Left ventricle myocardium inferior (tissue), 1 donor: Measurements from ENCODE around the gene PEDS1. TPM values are rescaled to one million over a fixed set of nuclear protein-coding genes. Genes with fewer than 3 reads are reported as not detected.
A peak's percentile ranks its signal among the peaks of the same experiment; 100 is the strongest.

ENCODE experiments used
- DNase-seq: peaks from one replicate; pipeline ENCODE4 v3.0.0-alpha.2; 2020
- H3K27ac ChIP-seq: fragments of 200-600 bp; replicated peaks from 2 replicates; pipeline ENCODE4 v1.8.0; 2021
- H3K27me3 ChIP-seq: fragments of 200-600 bp; 2 replicates; pipeline ENCODE4 v1.8.0; 2021; ENCODE audit warnings: low read depth
- H3K36me3 ChIP-seq: fragments of 200-600 bp; 2 replicates; pipeline ENCODE4 v1.8.0; 2021
- H3K4me1 ChIP-seq: fragments of 200-600 bp; 2 replicates; pipeline ENCODE4 v1.8.0; 2021
- H3K4me3 ChIP-seq: fragments of 200-600 bp; 2 replicates; pipeline ENCODE4 v1.8.0; 2021; ENCODE audit warnings: mild to moderate bottlenecking, moderate library complexity
- H3K9me3 ChIP-seq: fragments of 200-600 bp; replicated peaks from 2 replicates; pipeline ENCODE4 v1.8.0; 2021
- intact Hi-C: fragments of 100-400 bp; cut with micrococcal nuclease; formaldehyde crosslinking; loops from one replicate; pipeline ENCODE4 v1.11.0; 2022
- total RNA-seq: library from RNA; stranded (reverse); fragmentation: NEBNext Ultra II Directional; extraction: Animal tissue kit (Norgen Biotek cat#: 25700); gene quantifications from one replicate; pipeline ENCODE4 v1.2.1, GENCODE V29; 2021
- TF ChIP-seq, protein P1 (sequence below): fragments of 200-600 bp; IDR thresholded peaks from 2 replicates; pipeline ENCODE4 v1.8.0; 2021; ENCODE audit warnings: antibody characterized with exemption, mild to moderate bottlenecking, borderline replicate concordance
- donor health status: DM: no; HTN: yes; CAD: no; lungs with severe emphysema.

PEDS1 gene
- total RNA-seq, 1 donor from 2014 or later: 17.3 TPM

DNA sequence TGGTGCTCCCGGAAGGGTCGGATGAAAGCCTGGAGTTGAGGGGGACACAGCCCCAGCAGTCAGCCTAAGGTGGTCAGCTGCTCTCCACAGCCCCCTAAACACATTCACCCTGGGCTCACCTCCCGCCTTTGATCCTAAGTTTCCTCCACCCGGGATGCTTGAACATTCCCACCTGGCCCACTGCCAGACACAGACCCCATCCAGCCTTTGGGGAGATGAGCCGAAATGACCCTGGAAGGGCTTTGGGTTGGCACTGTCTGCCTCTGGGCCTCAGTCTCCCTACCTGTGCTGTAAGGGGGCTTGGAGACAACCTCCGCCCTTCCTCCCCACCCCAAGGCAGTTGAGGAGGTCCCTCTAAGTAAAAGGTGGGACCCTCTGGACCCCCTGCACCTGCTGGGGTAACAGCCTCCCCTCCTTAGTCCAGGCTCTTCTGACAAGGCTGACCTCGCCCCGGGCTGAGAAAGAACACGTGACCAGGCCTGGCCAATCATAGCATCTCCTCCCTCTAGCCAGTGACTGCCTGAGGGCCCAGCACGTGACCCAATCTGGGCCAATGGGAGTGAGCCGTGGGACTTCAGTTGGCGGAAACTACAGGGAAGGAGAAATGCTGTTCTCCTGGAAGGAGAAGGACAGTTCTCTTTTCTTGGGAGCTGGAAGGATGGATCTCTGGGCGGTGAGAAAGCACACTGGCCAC is 23.7 kb downstream of the PEDS1 start:
- Histone ChIP-seq H3K4me1 (peaks cover 45% of the 10 kb centered on the region), H3K4me3 (peak overlapping the region; percentile 49), H3K27me3 (no peaks in the 10 kb centered on the region), H3K9me3 (no peaks in the 10 kb centered on the region), H3K36me3 (peaks cover 54% of the 10 kb centered on the region), H3K27ac (peak overlapping the region; percentile 77)
- no peak for DNase-seq
- intact Hi-C loops: no loop called here
- TF ChIP-seq, protein P1, sequence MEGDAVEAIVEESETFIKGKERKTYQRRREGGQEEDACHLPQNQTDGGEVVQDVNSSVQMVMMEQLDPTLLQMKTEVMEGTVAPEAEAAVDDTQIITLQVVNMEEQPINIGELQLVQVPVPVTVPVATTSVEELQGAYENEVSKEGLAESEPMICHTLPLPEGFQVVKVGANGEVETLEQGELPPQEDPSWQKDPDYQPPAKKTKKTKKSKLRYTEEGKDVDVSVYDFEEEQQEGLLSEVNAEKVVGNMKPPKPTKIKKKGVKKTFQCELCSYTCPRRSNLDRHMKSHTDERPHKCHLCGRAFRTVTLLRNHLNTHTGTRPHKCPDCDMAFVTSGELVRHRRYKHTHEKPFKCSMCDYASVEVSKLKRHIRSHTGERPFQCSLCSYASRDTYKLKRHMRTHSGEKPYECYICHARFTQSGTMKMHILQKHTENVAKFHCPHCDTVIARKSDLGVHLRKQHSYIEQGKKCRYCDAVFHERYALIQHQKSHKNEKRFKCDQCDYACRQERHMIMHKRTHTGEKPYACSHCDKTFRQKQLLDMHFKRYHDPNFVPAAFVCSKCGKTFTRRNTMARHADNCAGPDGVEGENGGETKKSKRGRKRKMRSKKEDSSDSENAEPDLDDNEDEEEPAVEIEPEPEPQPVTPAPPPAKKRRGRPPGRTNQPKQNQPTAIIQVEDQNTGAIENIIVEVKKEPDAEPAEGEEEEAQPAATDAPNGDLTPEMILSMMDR: no peak

DNA sequence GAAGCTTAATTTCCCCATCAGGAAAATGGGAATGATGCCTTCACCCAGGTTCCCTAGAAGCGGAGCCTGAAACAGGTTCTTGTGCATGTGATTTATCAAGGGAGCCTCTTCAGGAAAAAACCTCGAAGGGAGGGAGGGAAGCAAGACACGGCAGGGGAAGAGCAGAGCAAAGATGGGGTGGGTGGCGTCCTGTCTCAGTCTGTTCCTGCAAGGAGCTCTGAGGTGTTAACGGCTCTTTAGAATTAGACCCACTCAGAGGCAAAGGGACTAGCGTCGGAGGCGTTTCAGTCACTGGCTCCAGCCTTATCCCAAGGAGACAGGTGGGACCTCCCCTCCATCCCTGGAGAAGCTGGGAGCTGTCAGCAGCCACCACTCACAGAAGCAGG is 25.0 kb downstream of the PEDS1 start:
- no peak overlapping the region for H3K4me3 ChIP-seq
- H3K9me3 ChIP-seq: no peaks in the 10 kb centered on the region
- H3K36me3 ChIP-seq: peaks cover 64% of the 10 kb centered on the region
- no peak overlapping the region for H3K27ac ChIP-seq
- no peaks in the 10 kb centered on the region for H3K27me3 ChIP-seq
- TF ChIP-seq, protein P1: no peak
- intact Hi-C loops: no loop called here
- H3K4me1 ChIP-seq: peaks cover 36% of the 10 kb centered on the region
- no peak for DNase-seq

DNA sequence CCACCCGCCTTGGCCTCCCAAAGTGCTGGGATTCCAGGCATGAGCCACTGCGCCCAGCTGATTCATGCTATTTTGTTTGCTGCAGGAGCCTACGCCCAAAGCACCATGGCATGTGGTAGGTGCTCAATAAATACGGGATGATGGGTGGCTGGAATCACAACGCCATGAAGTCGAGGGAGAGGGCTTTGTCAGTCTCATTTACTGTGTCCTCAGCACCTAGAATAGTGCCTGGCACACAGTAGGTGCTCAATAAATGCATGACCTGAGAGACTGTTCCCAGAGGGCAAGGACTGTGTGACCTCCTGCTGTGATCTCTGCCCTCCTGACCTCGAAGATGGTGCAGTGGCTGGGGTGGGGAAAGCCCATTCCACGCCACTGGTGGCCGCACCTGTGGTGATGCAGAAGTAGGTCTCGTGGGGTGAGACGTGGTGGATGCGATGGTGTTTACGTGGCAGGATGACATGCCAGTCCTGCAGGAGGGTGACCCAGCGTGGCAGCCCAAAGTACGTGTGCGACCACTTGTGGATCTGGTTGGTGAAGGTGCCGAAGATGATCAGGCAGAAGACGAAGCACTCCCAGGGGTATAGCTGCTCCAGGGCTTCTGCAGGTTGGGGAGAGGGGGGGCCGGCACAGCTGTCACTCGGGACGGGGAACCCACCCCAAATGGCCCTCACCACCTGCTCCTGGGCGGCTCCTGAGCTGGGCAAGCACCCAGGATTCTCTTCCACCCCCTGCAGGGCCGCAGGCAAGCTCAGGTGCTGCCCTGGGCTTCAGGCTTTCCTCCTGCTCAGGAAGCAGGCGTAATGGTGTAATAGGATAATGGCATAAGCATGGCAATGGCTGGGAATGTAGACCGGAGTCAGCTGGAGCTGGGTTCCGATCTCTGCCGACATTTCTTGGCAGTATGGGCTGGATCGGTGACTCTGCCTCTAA is 25.7 kb downstream of the PEDS1 start:
- H3K27me3 ChIP-seq: no peaks in the 10 kb centered on the region
- TF ChIP-seq, protein P1: no peak
- peaks cover 29% of the 10 kb centered on the region for H3K4me1 ChIP-seq
- intact Hi-C loops: no loop called here
- no peaks in the 10 kb centered on the region for H3K9me3 ChIP-seq
- H3K4me3 ChIP-seq: no peak overlapping the region
- no peak overlapping the region for H3K27ac ChIP-seq
- no peak for DNase-seq
- peaks cover 70% of the 10 kb centered on the region for H3K36me3 ChIP-seq

DNA sequence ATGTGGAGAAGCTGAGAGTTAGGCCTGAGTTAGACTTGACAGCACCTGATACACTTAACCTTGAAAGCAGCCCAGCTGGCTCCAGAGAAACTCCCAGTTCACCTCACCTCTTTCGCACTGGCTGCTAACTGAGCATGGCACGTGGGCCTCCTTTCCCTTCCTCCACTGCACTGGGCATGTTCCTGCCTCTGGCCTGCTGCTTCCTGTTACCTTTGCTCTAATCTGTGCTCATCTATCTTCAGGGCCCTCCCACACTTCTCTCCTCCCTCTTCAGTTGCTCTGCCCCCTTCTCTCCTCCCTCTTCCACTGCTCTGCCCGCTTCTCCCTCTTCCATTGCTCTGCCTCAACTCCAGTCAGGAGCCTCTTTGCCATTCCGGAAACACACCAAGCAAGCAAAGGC is 26.9 kb downstream of the PEDS1 start:
- H3K27ac ChIP-seq: peak overlapping the region; percentile 41
- no peaks in the 10 kb centered on the region for H3K27me3 ChIP-seq
- peaks cover 70% of the 10 kb centered on the region for H3K36me3 ChIP-seq
- no peaks in the 10 kb centered on the region for H3K9me3 ChIP-seq
- no peak overlapping the region for H3K4me3 ChIP-seq
- intact Hi-C loops: no loop called here
- DNase-seq: no peak
- H3K4me1 ChIP-seq: peaks cover 21% of the 10 kb centered on the region
- TF ChIP-seq, protein P1: no peak

DNA sequence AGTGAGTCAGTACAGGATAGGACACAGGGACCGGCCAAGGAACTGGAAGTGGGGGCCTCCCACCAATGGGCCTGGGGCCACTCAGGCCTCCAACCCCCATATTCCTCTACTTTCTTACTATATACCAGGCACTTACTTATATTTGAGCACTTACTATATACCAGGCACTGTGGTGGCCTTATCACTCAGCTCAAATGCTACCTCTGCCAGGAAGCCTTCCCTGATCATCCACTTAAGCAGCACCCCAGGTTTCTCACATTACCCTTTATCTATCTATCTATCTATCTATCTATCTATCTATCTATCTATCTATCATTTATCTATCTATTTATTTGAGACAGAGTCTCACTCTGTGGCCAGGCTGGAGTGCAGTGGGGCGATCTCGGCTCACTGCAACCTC is 28.2 kb downstream of the PEDS1 start:
- H3K27ac ChIP-seq: no peak overlapping the region
- TF ChIP-seq, protein P1: no peak
- DNase-seq: no peak
- H3K4me1 ChIP-seq: peaks cover 19% of the 10 kb centered on the region
- no peaks in the 10 kb centered on the region for H3K9me3 ChIP-seq
- peaks cover 70% of the 10 kb centered on the region for H3K36me3 ChIP-seq
- H3K4me3 ChIP-seq: no peak overlapping the region
- no peaks in the 10 kb centered on the region for H3K27me3 ChIP-seq
- intact Hi-C loops: no loop called here
